Pulmonary artery endothelial cell (primary cell): Measurements from ENCODE around the gene SRP14. TPM values are rescaled to one million over a fixed set of nuclear protein-coding genes. Genes with fewer than 3 reads are reported as not detected.

Experiments used
- DNase-seq: peaks from one replicate; pipeline ENCODE4 v3.0.0-alpha.2; 2011; ENCODE audit warnings: low read depth, low spot score
- total RNA-seq: library from RNA; depleted of rRNA; stranded (reverse); fragments of >200 nt; gene quantifications from 2 replicates; pipeline ENCODE4 v1.2.3, GENCODE V29; 2014

The SRP14 gene
- total RNA-seq, 1 donor from 2014 or later: 219 TPM

- DNase-seq: no peak
Observed at GRCh38 chr15:39987821-39988220, 51.2 kb downstream of the SRP14 start.

Other genes with a start within 250 kb of the SRP14 start
- 78.3 and 84.3 TPM in 2 replicates for gene GPR176, start 118.9 kb downstream of the SRP14 start, total RNA-seq
- 51.0 and 72.7 TPM in 2 replicates for gene EIF2AK4, start 105.1 kb downstream of the SRP14 start, total RNA-seq
- 1.1 and 2.5 TPM in 2 replicates for gene BMF, start 69.7 kb upstream of the SRP14 start, total RNA-seq
- gene BUB1B, start 121.9 kb upstream of the SRP14 start, total RNA-seq: 26.8 and 51.2 TPM in 2 replicates
- not detected in 2 replicates for gene PAK6, start 199.9 kb upstream of the SRP14 start, total RNA-seq
- 0.20 TPM in 1 of 2 replicates, not detected in the other for gene ANKRD63, start 243.9 kb upstream of the SRP14 start, total RNA-seq